Stimulated activated CD8-positive, alpha-beta memory T cell treated with anti-CD3 and anti-CD28 coated beads, Interleukin-4, amount 100 ng/mL, for 4 hours (primary cell): Measurements from ENCODE around the gene SLC7A9.
"Not testable (repeated sequence)": the region's sequence is repeated elsewhere in the genome, so short reads cannot be mapped to it uniquely, and the experiment has no call there.

Source experiments
- DNase-seq, 2 donors: peaks; one replicate each; pipeline ENCODE4 v3.0.0-alpha.2; 2020; ENCODE audit warnings: low read depth in 2 of 2, low spot score in 1 of 2

SLC7A9 gene

DNA sequence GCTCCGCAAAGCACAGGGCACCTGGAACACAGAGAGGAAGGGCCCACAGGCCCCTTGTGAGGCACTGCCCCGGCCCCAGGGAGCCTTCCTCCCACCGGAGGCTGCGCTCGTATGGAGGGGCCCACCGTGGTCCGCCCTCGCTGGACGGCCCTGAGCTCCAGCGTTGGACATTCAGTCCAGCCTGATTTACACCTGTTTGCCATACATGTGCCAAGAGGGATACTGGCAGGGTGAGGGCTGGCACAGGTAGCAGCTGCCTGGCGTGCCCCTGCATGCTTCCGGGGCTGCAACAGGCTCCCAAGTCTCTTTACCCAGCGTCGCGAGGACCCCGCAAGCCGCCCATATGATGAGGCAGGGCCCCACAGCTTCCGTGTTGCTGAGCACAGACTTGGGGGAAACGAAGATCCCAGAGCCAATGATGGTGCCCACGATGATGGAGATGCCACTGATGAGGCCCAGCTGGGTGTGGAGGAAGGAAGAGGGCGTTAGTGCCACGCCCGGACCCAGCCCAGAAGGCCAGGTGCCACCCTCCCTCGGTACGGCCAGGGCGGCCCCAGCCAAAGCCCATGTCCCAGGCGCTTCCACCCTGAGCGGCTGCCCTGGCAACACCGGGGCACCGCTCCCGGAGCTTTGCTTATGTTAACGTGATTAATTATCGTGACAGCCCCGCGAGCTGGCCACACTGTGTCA lies 5.1 kb downstream of the SLC7A9 start:
- no peak for DNase-seq

DNA sequence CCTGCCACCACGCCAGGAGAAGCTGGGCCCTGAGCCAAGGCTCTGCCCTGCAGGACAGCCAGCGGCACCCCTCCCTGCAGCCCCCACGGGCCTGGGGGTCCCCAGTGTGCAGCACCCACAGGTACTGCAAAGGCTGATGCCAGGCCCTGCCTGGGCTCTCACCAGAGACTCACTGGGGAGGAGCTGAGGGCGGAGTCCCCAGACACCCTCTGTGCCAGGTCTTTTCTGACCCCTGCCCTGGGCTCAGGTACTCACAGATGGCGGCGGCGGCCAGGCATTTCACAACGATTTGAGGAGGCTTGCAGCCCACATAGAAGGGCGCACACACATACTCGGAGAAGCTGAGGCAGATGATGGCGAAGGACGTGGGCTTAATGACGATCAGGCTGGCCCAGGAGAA lies 5.7 kb downstream of the SLC7A9 start:
- DNase-seq = no peak

DNA sequence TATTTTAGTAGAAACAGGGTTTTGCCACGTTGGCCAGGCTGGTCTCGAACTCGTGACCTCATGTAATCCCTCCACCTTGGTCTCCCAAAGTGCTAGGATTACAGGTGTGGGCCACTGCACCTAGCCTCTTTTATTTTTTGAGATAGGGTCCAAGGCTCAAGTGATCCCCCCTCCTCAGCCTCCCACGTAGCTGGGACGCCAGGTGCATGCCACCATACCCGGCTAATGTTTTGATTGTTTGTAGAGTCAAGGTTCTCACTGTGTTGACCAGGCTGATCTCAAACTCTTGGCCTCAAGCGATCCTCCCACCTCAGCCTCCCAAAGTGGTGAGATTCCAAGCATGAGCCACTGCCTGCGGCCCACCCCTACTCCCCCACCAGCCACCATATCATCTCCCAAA lies 6.3 kb downstream of the SLC7A9 start:
- DNase-seq = no peak

DNA sequence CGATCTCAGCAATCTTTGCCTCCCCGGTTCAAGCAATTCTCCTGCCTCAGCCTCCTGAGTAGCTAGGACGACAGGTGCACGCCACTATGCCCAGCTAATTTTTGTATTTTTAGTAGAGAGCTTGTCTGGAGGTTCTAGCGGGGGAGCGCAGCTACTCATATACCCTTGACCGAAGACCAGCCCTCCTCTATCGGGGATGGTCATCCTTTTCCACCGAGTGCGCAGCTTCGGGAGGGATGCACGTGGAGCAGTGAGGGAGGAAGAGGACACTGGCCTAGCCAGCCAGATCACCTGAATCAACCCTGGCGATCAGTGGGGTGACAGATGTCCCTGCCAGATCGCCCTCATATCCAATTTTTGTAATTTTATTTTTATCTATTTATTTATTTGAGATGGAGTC lies 6.8 kb downstream of the SLC7A9 start:
- DNase-seq = no peak

- DNase-seq = no peak
These were observed 7.4 kb downstream of the SLC7A9 start for GRCh38 chr19:32862173-32862572.

DNA sequence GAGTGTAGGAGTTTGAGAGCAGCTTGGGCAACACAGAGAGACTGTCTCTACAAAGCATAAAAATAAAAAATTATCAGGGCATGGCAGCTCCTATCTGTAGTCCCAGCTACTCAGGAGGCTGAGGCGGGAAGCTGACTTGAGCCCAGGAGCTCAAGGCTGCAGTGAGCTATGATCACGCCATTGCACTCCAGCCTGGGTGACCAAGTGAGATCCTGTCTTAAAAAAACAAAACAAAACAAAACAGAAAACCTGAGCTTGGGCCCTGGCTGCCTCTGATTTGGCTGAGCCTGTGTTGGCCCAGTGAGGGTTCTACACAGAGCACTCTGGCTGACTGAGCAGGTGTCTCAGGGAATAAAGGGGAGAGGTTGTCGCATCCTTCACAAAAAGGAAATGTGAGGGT lies 8.0 kb downstream of the SLC7A9 start:
- DNase-seq = no peak

DNA sequence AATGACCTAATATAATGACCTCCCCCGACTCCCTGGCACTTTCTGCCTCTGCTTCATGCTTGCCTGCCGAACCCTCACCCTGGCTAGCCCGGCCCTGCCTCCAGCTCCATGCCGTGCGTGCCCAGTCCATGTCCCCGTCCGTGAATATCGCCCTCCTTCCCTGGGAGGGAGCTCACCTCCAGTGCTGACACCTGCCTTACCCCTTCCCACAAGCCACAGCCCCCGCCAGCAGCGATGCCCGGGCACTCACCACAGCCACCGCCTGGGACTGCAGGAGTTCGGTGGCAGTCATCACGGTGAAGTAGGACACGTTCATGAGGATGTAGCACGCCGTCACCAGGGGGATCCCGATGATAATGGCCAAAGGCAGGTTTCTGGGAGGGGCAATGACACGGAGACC lies 10.0 kb downstream of the SLC7A9 start:
- no peak for DNase-seq

- no peak for DNase-seq
These were observed 11.0 kb downstream of the SLC7A9 start for GRCh38 chr19:32858559-32858958.

- DNase-seq = no peak
These were observed 11.4 kb downstream of the SLC7A9 start for GRCh38 chr19:32858155-32858554.

- DNase-seq = no peak
These were observed 12.0 kb downstream of the SLC7A9 start for GRCh38 chr19:32857584-32857983.

- DNase-seq = not testable (repeated sequence)
These were observed 12.7 kb downstream of the SLC7A9 start for GRCh38 chr19:32856818-32857217.

DNA sequence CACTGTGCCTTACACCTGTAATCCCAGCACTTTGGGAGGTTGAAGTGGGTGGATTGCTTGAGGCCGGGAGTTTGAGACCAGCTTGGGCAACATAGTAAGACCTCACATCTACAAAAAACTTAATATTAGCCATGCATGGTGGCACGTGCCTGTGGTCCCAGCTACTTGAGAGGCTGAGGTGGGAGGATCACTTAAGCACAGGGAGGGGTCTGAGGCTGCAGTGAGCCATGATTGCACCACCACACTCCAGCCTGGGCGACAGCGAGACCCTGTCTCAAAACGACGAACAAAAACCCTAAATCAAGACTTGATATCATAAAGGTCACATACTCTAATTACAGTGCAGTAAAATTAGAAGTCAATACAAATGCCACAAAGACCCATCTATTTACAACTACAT lies 17.4 kb downstream of the SLC7A9 start:
- no peak for DNase-seq

DNA sequence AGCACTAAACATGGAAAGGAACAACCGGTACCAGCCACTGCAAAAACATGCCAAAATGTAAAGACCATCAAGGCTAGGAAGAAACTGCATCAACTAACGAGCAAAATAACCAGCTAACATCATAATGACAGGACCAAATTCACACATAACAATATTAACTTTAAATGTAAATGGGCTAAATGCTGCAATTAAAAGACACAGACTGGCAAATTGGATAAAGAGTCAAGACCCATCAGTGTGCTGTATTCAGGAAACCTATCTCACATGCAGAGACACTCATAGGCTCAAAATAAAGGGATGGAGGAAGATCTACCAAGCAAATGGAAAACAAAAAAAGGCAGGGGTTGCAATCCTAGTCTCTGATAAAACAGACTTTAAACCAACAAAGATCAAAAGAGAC lies 21.5 kb downstream of the SLC7A9 start:
- DNase-seq = not testable (repeated sequence)

DNA sequence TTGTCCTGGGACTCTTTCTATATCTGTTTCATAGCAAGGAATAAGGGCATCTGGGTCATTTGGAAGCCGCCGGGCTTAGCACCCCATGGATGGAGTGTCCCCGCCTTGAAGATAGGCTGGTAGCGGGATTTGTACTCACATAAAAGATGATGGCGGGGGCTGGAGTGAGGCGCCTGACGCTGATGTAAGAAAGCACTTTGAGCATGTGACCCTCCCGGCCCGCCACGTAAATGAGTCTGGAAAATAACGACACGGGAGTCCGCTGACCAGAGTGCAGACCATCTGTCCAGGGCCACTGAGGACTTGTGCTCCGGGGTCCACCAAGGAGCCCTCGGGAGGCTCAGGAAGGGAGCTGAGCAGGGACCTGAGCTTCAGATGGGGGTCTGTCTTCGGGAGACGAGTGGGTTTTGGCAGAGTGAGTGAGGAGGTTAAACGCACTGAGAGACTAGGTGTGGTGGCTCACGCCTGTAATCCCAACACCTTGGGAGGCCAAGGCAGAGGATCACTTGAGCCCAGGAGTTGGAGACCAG lies 25.8 kb downstream of the SLC7A9 start:
- no peak for DNase-seq

DNA sequence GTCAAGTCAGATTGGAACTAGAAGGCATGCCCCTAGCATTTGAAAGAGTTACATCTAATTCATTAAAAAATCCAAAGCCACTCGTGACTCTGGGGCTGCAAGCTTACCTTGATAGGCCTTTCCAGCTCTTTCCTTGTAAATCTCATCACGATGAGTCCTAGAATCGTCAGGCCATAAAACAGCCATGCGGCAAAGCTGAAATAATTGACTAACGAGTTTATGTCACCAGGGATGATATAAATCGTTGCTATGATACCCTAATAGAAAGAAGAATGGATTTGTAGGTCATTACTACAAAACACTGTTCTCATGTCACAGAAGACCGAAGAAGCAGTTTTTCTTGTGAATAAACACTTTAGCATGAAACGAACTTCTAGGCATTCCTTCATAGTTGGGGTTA lies 27.5 kb downstream of the SLC7A9 start:
- DNase-seq = no peak

DNA sequence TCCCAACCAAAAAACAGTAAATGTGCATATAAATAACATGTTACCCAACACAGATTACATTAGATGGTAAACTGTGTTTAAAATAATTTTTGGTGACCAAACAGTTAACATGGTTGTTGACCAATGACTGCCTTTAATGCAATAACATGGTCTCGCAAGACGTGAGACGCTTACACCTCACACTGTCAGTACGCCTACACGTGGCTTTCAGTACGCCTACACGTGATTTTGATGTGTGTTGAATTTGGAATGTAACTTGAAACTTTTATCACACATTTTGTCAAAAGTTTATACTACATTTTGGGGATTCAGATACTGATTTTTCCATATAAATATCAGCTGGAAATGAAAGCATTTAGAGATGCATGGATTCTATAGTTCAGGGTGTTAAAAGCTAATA lies 32.0 kb downstream of the SLC7A9 start:
- no peak for DNase-seq

DNA sequence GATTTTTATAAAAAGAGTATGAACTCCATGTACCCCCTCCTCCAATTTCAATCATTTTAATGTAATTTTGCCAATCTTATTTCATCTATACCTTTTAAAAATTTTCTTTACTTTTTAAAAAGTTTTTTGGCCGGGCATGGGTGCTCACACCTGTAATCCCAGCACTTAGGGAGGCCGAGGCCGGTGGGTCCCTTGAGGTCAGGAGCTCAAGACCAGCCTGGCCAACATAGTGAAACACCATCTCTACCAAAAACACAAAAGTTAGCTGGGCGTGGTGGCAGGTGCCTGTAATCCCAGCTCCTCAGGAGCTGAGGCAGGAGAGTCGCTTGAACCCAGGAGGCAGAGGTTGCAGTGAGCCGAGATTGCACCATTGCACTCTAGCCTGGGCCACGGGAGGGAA lies 36.2 kb downstream of the SLC7A9 start:
- DNase-seq = not testable (repeated sequence)

DNA sequence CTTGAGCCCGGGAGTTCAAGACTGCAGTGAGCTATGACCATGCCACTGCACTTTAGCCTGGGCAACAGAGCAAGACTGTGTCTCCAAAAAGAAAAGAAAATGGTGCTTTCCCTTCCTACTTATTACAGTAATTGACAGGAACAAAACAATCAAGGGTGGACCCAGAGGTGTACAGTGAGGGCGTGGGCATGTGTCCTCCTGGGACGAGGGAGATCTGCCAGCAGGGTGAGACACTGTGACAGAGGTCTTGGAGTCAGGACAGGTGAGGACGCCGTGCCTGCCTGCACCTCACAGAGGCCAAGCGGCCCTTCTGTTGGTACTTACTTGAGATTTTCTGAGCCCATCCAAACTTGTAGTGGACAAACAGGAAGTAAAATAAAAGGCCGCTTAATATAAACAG lies 36.7 kb downstream of the SLC7A9 start:
- not testable (repeated sequence) for DNase-seq

GRCh38 chr19:32832094-32832493 lies 37.5 kb downstream of the SLC7A9 start:
- DNase-seq = not testable (repeated sequence)

- no peak for DNase-seq
These were observed 38.0 kb downstream of the SLC7A9 start for GRCh38 chr19:32831611-32832010.

DNA sequence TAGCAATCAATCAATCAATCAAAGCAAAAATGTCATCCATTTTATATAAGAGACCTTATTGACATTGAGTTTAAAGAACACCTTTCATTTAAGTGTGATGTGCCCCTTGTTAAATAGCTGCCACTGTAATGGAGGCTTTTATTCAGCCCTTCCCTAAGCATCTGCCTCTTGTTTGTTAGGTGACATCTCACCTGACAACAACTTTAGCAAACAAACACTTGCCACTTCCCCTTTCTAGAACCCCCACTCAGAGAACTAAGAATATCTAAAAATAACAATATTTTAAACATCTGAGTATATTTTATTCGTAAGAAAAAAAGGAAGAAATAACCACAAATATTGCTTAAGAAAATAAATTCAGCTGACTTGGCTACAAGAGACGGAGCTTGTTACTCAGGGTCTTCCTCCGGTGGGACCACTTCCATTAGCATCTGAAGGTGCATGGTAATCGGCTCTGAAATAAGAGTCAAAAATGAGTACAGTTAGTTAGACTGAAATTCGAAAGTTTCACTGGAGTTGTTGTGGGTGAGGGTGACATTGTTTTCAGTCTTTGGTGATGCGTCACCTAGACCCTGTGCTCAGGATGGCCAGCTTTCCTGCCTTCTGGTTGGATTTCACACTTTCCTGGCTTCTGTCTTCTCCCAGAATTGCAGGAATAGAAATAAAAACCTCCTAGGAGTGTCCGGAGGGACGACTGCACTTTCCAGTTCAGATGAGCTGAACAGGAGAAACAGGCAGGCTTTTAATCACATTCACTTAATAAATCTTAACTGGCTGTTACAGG lies 39.1 kb downstream of the SLC7A9 start:
- DNase-seq = no peak

GRCh38 chr19:32829345-32829896 lies 40.1 kb downstream of the SLC7A9 start:
- DNase-seq = no peak
